Fibroblast of lung (primary cell): ENCODE results near the gene SGIP1. TPM values are rescaled to one million over a fixed set of nuclear protein-coding genes. Genes with fewer than 3 reads are reported as not detected.

Experiments
- DNase-seq, 2 donors: peaks; one replicate each; pipeline versions ENCODE4 v3.0.0 to v3.0.0-alpha.2; 2010; ENCODE audit warnings: low read depth in 2 of 2
- H2AFZ ChIP-seq: 2 replicates; pipeline ENCODE4 v1.5.1; 2012; ENCODE audit warnings: low read length, control low read depth, inconsistent platforms
- H3K27ac ChIP-seq: 2 replicates; pipeline ENCODE4 v1.5.1; 2011; ENCODE audit warnings: low read length, control low read depth; ENCODE audit not compliant: insufficient read depth
- H3K27me3 ChIP-seq: 2 replicates; pipeline ENCODE4 v1.5.1; 2011; ENCODE audit warnings: mild to moderate bottlenecking, low read length; ENCODE audit not compliant: control insufficient read depth, insufficient read depth
- H3K36me3 ChIP-seq: 2 replicates; pipeline ENCODE4 v1.5.1; 2011; ENCODE audit warnings: low read length; ENCODE audit not compliant: control insufficient read depth, insufficient read depth
- H3K4me1 ChIP-seq: 2 replicates; pipeline ENCODE4 v1.5.1; 2011; ENCODE audit warnings: low read length; ENCODE audit not compliant: control insufficient read depth, insufficient read depth; ENCODE audit errors: extremely low read depth
- H3K4me2 ChIP-seq: 2 replicates; pipeline ENCODE4 v1.5.1; 2011; ENCODE audit warnings: low read length, control low read depth; ENCODE audit not compliant: insufficient read depth; ENCODE audit errors: extremely low read depth
- H3K4me3 ChIP-seq, 4 experiments: fragments of 200-600 bp in 1 of 4; sonication (generic) in 1 of 4; replicated peaks in 1 of 4; 2 replicates each; pipeline ENCODE4 v1.5.1; 2011 to 2016; ENCODE audit warnings: low read length in 4 of 4, low read depth in 3 of 4, mild to moderate bottlenecking in 3 of 4, control low read depth in 2 of 4, inconsistent platforms in 1 of 4, mixed read lengths in 1 of 4; ENCODE audit not compliant: insufficient read depth in 1 of 4; ENCODE audit errors: control extremely low read depth in 1 of 4
- H3K79me2 ChIP-seq: 2 replicates; pipeline ENCODE4 v1.5.1; 2012; ENCODE audit warnings: mild to moderate bottlenecking, low read length, inconsistent platforms; ENCODE audit not compliant: control insufficient read depth, insufficient read depth
- H3K9ac ChIP-seq: 2 replicates; pipeline ENCODE4 v1.5.1; 2011; ENCODE audit warnings: mild to moderate bottlenecking, low read length, control low read depth; ENCODE audit not compliant: insufficient read depth
- H3K9me3 ChIP-seq: 2 replicates; pipeline ENCODE4 v1.5.1; 2012; ENCODE audit warnings: low read depth, low read length; ENCODE audit not compliant: control insufficient read depth, insufficient read depth
- H4K20me1 ChIP-seq: 2 replicates; pipeline ENCODE4 v1.5.1; 2011; ENCODE audit warnings: low read length; ENCODE audit not compliant: control insufficient read depth, insufficient read depth; ENCODE audit errors: extremely low read depth
- CTCF ChIP-seq, 2 donors: IDR thresholded peaks in 1 of 2; conservative IDR thresholded peaks in 1 of 2; 1 replicate in 1 of 2; 2 replicates in 1 of 2; pipeline ENCODE4 v1.5.1; 2011 to 2012; ENCODE audit warnings: low read length in 2 of 2, control low read depth in 1 of 2, inconsistent platforms in 1 of 2, low read depth in 1 of 2, mild to moderate bottlenecking in 1 of 2
- EZH2 ChIP-seq: IDR thresholded peaks from 2 replicates; pipeline ENCODE4 v1.5.1; 2012; ENCODE audit warnings: low read length, control low read depth, mild to moderate bottlenecking; ENCODE audit errors: missing control alignments
- polyA plus RNA-seq, 2 donors: library from polyadenylated mRNA; depleted of rRNA in 1 of 2; stranded (reverse) in 1 of 2; unstranded in 1 of 2; fragments of >200 nt; gene quantifications; 2 replicates each; pipeline ENCODE4 v1.2.1, GENCODE V29; 2011 to 2012; ENCODE audit warnings: missing spikeins in 1 of 2
- total RNA-seq: library from RNA; depleted of rRNA; stranded (reverse); fragments of >200 nt; gene quantifications from 2 replicates; pipeline ENCODE4 v1.2.1, GENCODE V29; 2014

SGIP1 gene
- total and polyA plus RNA-seq, 2 donors (not counting 1 experiment from before 2014, with no cell fraction given) = 37.8 to 77.6 TPM

- H3K27ac ChIP-seq = peak overlapping the region; percentile 63
- H3K9ac ChIP-seq = peak overlapping the region; percentile 39
- no peaks in the 10 kb centered on the region for H3K36me3 ChIP-seq
- no peaks in the 10 kb centered on the region for H3K27me3 ChIP-seq
- H3K4me3 ChIP-seq = no peak overlapping the region
- TF ChIP-seq EZH2 (no peak), CTCF (conservative IDR thresholded peaks at IDR 0.05 in 1 of 2, IDR thresholded peaks at IDR 0.05 in 1 of 2; ENCODE audit: low read depth in 1 of 2, low read length in 2 of 2) (no peak)
- H4K20me1 ChIP-seq = no peaks in the 10 kb centered on the region
- peaks cover 10% of the 10 kb centered on the region for H3K4me1 ChIP-seq
- H3K4me2 ChIP-seq = peak overlapping the region; percentile 34
- H3K79me2 ChIP-seq = peaks cover 4% of the 10 kb centered on the region
- peak in 1 of 2 donors; percentile 19 for DNase-seq
- H2AFZ ChIP-seq = no peak overlapping the region
- H3K9me3 ChIP-seq = no peaks in the 10 kb centered on the region
Observed at GRCh38 chr1:66599346-66599745, 65.4 kb downstream of the SGIP1 start.

- Histone ChIP-seq H3K36me3 (no peaks in the 10 kb centered on the region), H3K79me2 (peaks cover 4% of the 10 kb centered on the region), H3K9ac (no peak overlapping the region), H3K4me2 (no peak overlapping the region), H3K27me3 (no peaks in the 10 kb centered on the region), H3K4me1 (peaks cover 10% of the 10 kb centered on the region), H3K4me3 (no peak overlapping the region), H3K27ac (peak overlapping the region; percentile 63), H3K9me3 (no peaks in the 10 kb centered on the region), H2AFZ (no peak overlapping the region), H4K20me1 (no peaks in the 10 kb centered on the region)
- no peak for DNase-seq
- TF ChIP-seq EZH2 (no peak), CTCF (conservative IDR thresholded peaks at IDR 0.05 in 1 of 2, IDR thresholded peaks at IDR 0.05 in 1 of 2; ENCODE audit: low read depth in 1 of 2, low read length in 2 of 2) (no peak)
Observed at GRCh38 chr1:66599899-66600737, 66.2 kb downstream of the SGIP1 start.

DNA sequence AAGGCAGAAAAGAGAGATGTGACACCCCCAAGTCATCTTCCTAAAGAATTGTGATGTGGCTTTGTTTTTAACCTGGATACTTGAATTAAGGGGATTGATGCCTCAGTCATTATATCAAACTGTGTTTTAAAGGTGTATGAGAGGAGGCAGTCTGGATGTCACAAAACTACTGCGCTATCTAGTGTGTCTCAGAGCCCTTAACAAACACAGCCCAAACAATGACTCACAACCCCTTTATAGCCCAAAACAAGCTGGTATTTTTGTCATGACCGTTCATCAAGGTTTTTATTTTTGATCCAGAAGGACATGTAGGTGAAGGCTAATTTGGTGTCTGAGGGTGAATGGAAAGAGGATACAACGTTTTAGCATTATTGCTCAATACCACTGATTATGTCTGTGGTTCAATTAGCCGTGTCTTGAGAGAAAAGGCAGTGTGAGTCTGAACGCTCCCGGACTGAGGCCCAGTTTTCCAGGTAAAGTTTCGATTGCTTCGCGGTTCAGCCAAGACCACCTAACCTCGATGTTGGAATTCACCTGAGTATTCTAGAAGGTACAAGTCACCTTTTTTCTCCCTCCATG lies 71.6 kb downstream of the SGIP1 start:
- no peaks in the 10 kb centered on the region for H4K20me1 ChIP-seq
- H3K27ac ChIP-seq = no peak overlapping the region
- H3K9me3 ChIP-seq = no peaks in the 10 kb centered on the region
- DNase-seq = no peak
- no peaks in the 10 kb centered on the region for H3K36me3 ChIP-seq
- no peak overlapping the region for H3K4me2 ChIP-seq
- H2AFZ ChIP-seq = no peak overlapping the region
- H3K9ac ChIP-seq = no peak overlapping the region
- H3K4me1 ChIP-seq = no peaks in the 10 kb centered on the region
- H3K27me3 ChIP-seq = no peaks in the 10 kb centered on the region
- H3K79me2 ChIP-seq = no peaks in the 10 kb centered on the region
- no peak overlapping the region for H3K4me3 ChIP-seq
- TF ChIP-seq EZH2 (no peak), CTCF (conservative IDR thresholded peaks at IDR 0.05 in 1 of 2, IDR thresholded peaks at IDR 0.05 in 1 of 2; ENCODE audit: low read depth in 1 of 2, low read length in 2 of 2) (no peak)
